Sigmoid colon (tissue), 7 donors: ENCODE data around the gene CNTN5. TPM values are rescaled to one million over a fixed set of nuclear protein-coding genes. Genes with fewer than 3 reads are reported as not detected.

Experiments used
- DNase-seq: peaks from one replicate; pipeline ENCODE4 v3.0.0-alpha.2; 2019
- H3K27ac ChIP-seq, 4 donors: fragments of 200-600 bp; sonication (generic); one replicate each; pipeline ENCODE4 v1.5.1; 2016 to 2019; ENCODE audit warnings: mild to moderate bottlenecking in 1 of 4
- H3K27me3 ChIP-seq, 3 donors: fragments of 200-600 bp; sonication (generic); one replicate each; pipeline ENCODE4 v1.5.1; 2019; ENCODE audit warnings: mild to moderate bottlenecking in 1 of 3
- H3K36me3 ChIP-seq, 4 donors: fragments of 200-600 bp; sonication (generic); one replicate each; pipeline ENCODE4 v1.5.1; 2016 to 2019
- H3K4me1 ChIP-seq, 4 donors: fragments of 200-600 bp; sonication (generic); one replicate each; pipeline ENCODE4 v1.5.1; 2017 to 2019
- H3K4me3 ChIP-seq, 4 donors: fragments of 200-600 bp; sonication (generic); one replicate each; pipeline ENCODE4 v1.5.1; 2017 to 2019; ENCODE audit warnings: mild to moderate bottlenecking in 2 of 4, moderate library complexity in 1 of 4
- H3K9me3 ChIP-seq, 4 donors: fragments of 200-600 bp in 3 of 4; sonication (generic) in 3 of 4; one replicate each; pipeline versions ENCODE4 v1.5.1 to v1.6.1; 2013 to 2019
- CTCF ChIP-seq, 4 experiments: fragments of 450-650 bp in 3 of 4; fragments of 200-600 bp in 1 of 4; IDR thresholded peaks; one replicate each; pipeline ENCODE4 v1.5.1; 2016 to 2019; ENCODE audit warnings: antibody characterized with exemption in 4 of 4, mild to moderate bottlenecking in 3 of 4, moderate library complexity in 2 of 4
- EP300 ChIP-seq, 4 donors: sonication (generic); formaldehyde crosslinking; IDR thresholded peaks; one replicate each; pipeline ENCODE4 v1.6.1; 2017; ENCODE audit warnings: antibody characterized with exemption in 4 of 4
- POLR2A ChIP-seq, 2 donors: fragments of 450-650 bp; IDR thresholded peaks; one replicate each; pipeline ENCODE4 v1.6.1; 2016; ENCODE audit warnings: antibody characterized with exemption in 2 of 2, mild to moderate bottlenecking in 2 of 2, moderate library complexity in 2 of 2
- POLR2AphosphoS5 ChIP-seq, 4 donors: sonication (generic); formaldehyde crosslinking; IDR thresholded peaks; one replicate each; pipeline ENCODE4 v1.6.1; 2017; ENCODE audit warnings: antibody characterized with exemption in 4 of 4
- WGBS, 2 donors: extraction: QIAGEN DNeasy Blood & Tissue Kit; methylation state at CpG; one replicate each; pipeline ENCODE4 v1.1.7; 2013; 5-methylcytosine and 5-hydroxymethylcytosine counted together
- intact Hi-C: fragments of 100-400 bp; cut with DNase I; formaldehyde crosslinking; loops from one replicate; pipeline ENCODE4 v1.15.1; 2023
- polyA plus RNA-seq, 3 donors: library from polyadenylated mRNA; stranded (reverse); fragments of 200-250 nt; gene quantifications; one replicate each; pipeline ENCODE4 v1.2.3, GENCODE V29; 2013
- total RNA-seq, 4 donors: library from RNA; depleted of rRNA; stranded (reverse); fragments of >200 nt; gene quantifications; one replicate each; pipeline ENCODE4 v1.1.0, GENCODE V29; 2016
- donor health status: healthy with polysubstance abuse.
- donor health status: Bipolar disorder and iron deficiency.
- donor health status: healthy.

CNTN5 gene
- total and polyA plus RNA-seq, 7 donors, result 0.13 to 0.36 (median 0.16) TPM; not detected in 2

- Histone ChIP-seq H3K4me3 (no peak overlapping the region), H3K9me3 (no peaks in the 10 kb centered on the region), H3K27ac (no peak overlapping the region), H3K27me3 (no peaks in the 10 kb centered on the region), H3K36me3 (no peaks in the 10 kb centered on the region), H3K4me1 (no peaks in the 10 kb centered on the region)
- TF ChIP-seq POLR2AphosphoS5 (IDR thresholded peaks at IDR 0.05), result no peak
- DNase-seq, result no peak
- intact Hi-C loops, result no loop called here
Measured at GRCh38 chr11:99176430-99176829, 155.7 kb downstream of the CNTN5 start.

GRCh38 chr11:99177446-99177845 is 156.7 kb downstream of the CNTN5 start:
- WGBS, 2 donors, result 71 to 82% methylated on average over 2 of the region's 2 CpGs
- intact Hi-C loops, result no loop called here
- no peak for DNase-seq
- no peak for TF ChIP-seq EP300 (IDR thresholded peaks at IDR 0.05)
- Histone ChIP-seq H3K27me3 (no peaks in the 10 kb centered on the region), H3K4me1 (no peaks in the 10 kb centered on the region), H3K27ac (no peak overlapping the region), H3K36me3 (no peaks in the 10 kb centered on the region), H3K9me3 (no peaks in the 10 kb centered on the region), H3K4me3 (no peak overlapping the region)

GRCh38 chr11:99184146-99184545 is 163.4 kb downstream of the CNTN5 start:
- Histone ChIP-seq H3K9me3 (no peaks in the 10 kb centered on the region), H3K4me3 (no peak overlapping the region), H3K27me3 (no peaks in the 10 kb centered on the region), H3K36me3 (no peaks in the 10 kb centered on the region), H3K27ac (no peak overlapping the region), H3K4me1 (no peaks in the 10 kb centered on the region)
- intact Hi-C loops, result no loop called here
- no peak for TF ChIP-seq POLR2A (IDR thresholded peaks at IDR 0.05)
- no peak for DNase-seq

- no peak overlapping the region for H3K4me3 ChIP-seq
- 68 to 84% methylated on average over 2 of the region's 2 CpGs for WGBS, 2 donors
- no peaks in the 10 kb centered on the region for H3K4me1 ChIP-seq
- H3K27me3 ChIP-seq, result no peaks in the 10 kb centered on the region
- no peak for TF ChIP-seq POLR2A (IDR thresholded peaks at IDR 0.05)
- TF ChIP-seq EP300 (IDR thresholded peaks at IDR 0.05), result no peak
- no peak for TF ChIP-seq CTCF (IDR thresholded peaks at IDR 0.05)
- no peak for TF ChIP-seq POLR2AphosphoS5 (IDR thresholded peaks at IDR 0.05)
- no peak for DNase-seq
- intact Hi-C loops, result no loop called here
- no peaks in the 10 kb centered on the region for H3K36me3 ChIP-seq
- no peak overlapping the region for H3K27ac ChIP-seq
- H3K9me3 ChIP-seq, result no peaks in the 10 kb centered on the region
Measured at GRCh38 chr11:99188221-99188620, 167.5 kb downstream of the CNTN5 start.

- DNase-seq, result no peak
- Histone ChIP-seq H3K4me3 (no peak overlapping the region), H3K27me3 (no peaks in the 10 kb centered on the region), H3K36me3 (no peaks in the 10 kb centered on the region), H3K27ac (no peak overlapping the region), H3K9me3 (no peaks in the 10 kb centered on the region), H3K4me1 (no peaks in the 10 kb centered on the region)
- intact Hi-C loops, result no loop called here
- WGBS, 2 donors, result 75 to 80% methylated on average over 1 of the region's 1 CpG
- TF ChIP-seq POLR2A (IDR thresholded peaks at IDR 0.05) (no peak), POLR2AphosphoS5 (IDR thresholded peaks at IDR 0.05) (no peak), EP300 (IDR thresholded peaks at IDR 0.05) (no peak), CTCF (IDR thresholded peaks at IDR 0.05) (no peak)
Measured at GRCh38 chr11:99192716-99193115, 172.0 kb downstream of the CNTN5 start.

GRCh38 chr11:99197477-99197876 is 176.7 kb downstream of the CNTN5 start:
- intact Hi-C loops, result no loop called here
- DNase-seq, result no peak
- Histone ChIP-seq H3K4me1 (no peaks in the 10 kb centered on the region), H3K36me3 (no peaks in the 10 kb centered on the region), H3K9me3 (no peaks in the 10 kb centered on the region), H3K27me3 (no peaks in the 10 kb centered on the region), H3K27ac (no peak overlapping the region), H3K4me3 (no peak overlapping the region)
- TF ChIP-seq EP300 (IDR thresholded peaks at IDR 0.05) (no peak), POLR2AphosphoS5 (IDR thresholded peaks at IDR 0.05) (no peak), POLR2A (IDR thresholded peaks at IDR 0.05) (no peak), CTCF (IDR thresholded peaks at IDR 0.05) (no peak)
- WGBS, 2 donors, result 58 to 69% methylated on average over 1 of the region's 1 CpG
